GM23248 (cell line): ENCODE data around the gene RSRC1.

Experiments
- EZH2 ChIP-seq: fragments of 200-600 bp; sonication (generic); IDR thresholded peaks from 2 replicates; pipeline ENCODE4 v1.6.1; 2018; ENCODE audit warnings: antibody characterized with exemption, mild to moderate bottlenecking; ENCODE audit not compliant: insufficient read depth, poor library complexity, severe bottlenecking
- EZH2phosphoT487 ChIP-seq: fragments of 200-600 bp; sonication (generic); IDR thresholded peaks from 2 replicates; pipeline ENCODE4 v1.6.1; 2018; ENCODE audit warnings: antibody characterized with exemption, moderate library complexity, mild to moderate bottlenecking, low read depth; ENCODE audit not compliant: insufficient read depth

DNA sequence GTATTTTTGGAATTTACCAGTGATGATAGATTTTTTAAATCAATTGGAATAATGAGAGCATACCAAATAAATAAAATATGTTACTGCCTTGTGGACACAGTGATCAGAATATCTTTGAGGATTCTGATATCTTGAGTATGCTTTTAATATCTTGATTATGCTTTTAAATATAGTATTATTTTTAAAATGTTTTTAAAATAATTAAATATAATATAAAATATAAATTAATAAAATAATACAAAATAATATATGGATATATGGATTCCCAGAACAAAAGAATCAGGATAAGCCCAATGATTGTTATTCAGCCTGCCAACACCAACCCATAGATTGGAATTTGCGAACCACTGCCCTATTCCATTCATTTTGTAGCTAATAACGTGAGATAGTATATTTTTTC lies 369.2 kb downstream of the RSRC1 start:
- TF ChIP-seq EZH2 (no peak), EZH2phosphoT487 (no peak)
